ENCODE data around the gene MMAB.

- TF ChIP-seq CTCF (IDR thresholded peaks at IDR 0.05; ENCODE audit: low read depth, low read length, missing input control) (no peak), REST (IDR thresholded peaks at IDR 0.05) (no peak), RAD21 (IDR thresholded peaks at IDR 0.05) (no peak), EGR1 (IDR thresholded peaks at IDR 0.05; ENCODE audit: low read depth in 2 of 2) (no peak), HNF4G (IDR thresholded peaks at IDR 0.05) (no peak)
Observed at GRCh38 chr12:109519787-109520186, 53.5 kb downstream of the MMAB start.
